ENCODE data around the gene ELOVL1.
"Not testable (repeated sequence)": the region's sequence is repeated elsewhere in the genome, so short reads cannot be mapped to it uniquely, and the experiment has no call there.

The ELOVL1 gene

GRCh38 chr1:43367904-43368645 is at the start of gene ELOVL1:
Gene ELOVL1 (minus strand): TSS chr1:43368011. CDS start chr1:43365609, 2,402 bp downstream.
- peak; percentile 91 for DNase-seq

DNA sequence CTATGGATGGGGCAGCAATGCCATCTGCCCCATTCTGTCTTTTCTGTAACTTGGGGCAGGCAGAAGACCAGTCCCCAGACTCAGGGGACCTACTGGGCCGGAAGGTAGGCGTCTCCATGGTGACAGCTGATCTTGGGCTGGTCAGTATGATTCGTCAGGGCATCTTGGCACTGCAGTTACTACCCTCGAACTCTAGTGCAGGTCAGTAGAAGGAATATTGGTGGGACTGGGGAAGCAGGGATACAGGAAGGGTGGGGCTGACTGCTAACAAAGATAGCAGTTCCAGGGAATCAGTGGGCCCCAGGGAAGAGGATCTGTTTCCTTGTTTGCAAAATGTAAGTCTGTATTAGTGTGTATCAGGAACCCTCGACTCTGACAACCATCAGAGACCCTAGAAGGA is 48.1 kb upstream of the ELOVL1 start:
- DNase-seq, result no peak

GRCh38 chr1:43414634-43415223 is 46.9 kb upstream of the ELOVL1 start:
- DNase-seq, result peak; percentile 64

DNA sequence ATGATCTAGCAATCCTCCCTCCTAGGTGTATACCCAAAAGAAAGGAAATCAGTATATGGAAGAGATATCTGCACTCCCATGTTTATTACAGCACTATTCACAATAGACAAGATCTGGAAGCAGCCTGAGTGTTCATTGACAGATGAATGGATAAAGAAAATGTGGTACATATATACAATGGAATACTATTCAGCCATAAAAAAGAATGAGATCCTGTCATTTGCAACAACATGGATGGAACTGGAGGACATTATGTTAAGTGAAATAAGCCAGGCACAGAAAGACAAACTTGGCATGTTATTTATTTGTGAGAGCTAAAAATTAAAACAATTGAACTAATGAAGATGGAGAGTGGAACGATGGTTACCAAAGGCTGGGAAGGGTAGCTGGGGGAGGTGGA is 45.6 kb upstream of the ELOVL1 start:
- DNase-seq, result not testable (repeated sequence)

DNA sequence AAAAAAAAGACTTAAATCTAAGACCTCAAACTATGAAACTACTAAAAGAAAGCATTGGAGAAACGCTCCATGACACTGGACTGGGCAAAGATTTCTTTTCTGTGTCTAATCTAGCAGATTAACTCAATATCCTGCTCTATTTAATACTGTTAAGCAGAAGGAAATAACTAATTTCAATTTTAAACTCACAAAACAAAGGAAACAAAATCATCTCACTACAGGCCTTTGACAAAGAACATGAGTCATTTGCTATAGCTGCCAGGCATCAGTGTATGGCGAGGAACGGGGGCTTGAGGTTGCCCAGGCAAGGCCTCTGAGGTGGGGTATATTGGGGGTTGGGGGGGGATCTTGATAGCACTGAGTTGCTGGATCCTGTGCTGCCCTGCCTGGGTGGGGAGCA is 42.8 kb upstream of the ELOVL1 start:
- no peak for DNase-seq

GRCh38 chr1:43405876-43406234 is 38.0 kb upstream of the ELOVL1 start:
- no peak for DNase-seq

- no peak for DNase-seq
Measured at GRCh38 chr1:43405219-43405875, 37.5 kb upstream of the ELOVL1 start.

- DNase-seq, result no peak
Measured at GRCh38 chr1:43404353-43404752, 36.5 kb upstream of the ELOVL1 start.

DNA sequence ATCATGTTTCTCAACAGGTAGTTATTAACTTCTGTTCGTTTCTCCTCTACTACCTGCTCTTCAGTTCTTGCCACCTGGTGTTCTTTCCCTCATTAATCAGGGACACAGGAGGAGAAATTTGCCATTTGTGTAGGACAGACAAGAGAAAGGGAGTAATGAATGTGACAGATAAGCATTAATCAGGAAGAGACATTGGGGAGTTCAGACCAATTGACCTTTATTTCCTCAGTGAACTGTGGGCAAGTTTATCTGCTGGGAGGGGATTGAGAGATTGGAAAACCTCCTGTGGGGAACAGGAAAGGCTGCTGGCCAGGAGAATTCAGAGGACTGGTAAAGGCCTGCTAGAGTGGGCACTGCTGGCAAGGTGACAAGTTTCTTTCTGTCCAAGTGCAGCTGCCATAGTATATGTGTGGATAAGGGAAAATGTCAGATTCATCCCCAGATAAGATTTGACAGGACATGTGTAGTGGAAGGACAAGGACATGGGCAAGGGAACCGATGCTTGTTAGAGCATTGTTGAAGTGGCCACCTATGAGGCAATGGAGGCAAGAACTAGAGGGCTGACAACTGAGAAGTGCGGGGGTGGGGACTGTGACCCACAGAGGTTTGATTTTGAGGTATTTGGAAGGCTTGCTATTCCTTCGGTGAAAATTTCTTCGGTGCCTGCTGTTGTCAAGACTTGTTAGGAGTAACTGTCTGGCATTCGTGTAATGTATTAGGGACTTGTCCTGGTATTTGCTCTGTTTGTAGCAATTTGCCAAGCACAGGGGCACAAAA is 34.5 kb upstream of the ELOVL1 start:
- no peak for DNase-seq

GRCh38 chr1:43400441-43400840 is 32.6 kb upstream of the ELOVL1 start:
- not testable (repeated sequence) for DNase-seq

GRCh38 chr1:43398227-43398626 is 30.4 kb upstream of the ELOVL1 start:
- DNase-seq, result no peak

DNA sequence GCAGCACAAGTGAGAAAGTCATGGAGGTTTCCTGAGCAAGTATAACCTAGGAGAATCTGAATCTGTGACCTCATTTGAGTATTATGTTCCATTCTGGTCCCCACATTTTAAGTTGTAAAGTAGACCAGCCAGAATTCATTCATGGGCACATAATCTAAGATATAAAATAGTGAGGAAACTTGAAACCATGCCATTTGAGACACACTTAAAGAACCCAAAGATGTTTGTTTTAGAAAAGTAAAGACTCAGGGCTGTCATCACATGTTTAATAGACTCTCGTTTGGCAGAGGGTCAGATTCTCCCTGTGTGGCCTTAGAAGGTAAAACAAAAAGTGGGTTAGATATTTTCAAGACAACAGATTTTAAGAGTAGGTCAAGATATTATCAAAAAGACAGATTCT is 28.2 kb upstream of the ELOVL1 start:
- no peak for DNase-seq

GRCh38 chr1:43395523-43395922 is 27.7 kb upstream of the ELOVL1 start:
- DNase-seq, result no peak

DNA sequence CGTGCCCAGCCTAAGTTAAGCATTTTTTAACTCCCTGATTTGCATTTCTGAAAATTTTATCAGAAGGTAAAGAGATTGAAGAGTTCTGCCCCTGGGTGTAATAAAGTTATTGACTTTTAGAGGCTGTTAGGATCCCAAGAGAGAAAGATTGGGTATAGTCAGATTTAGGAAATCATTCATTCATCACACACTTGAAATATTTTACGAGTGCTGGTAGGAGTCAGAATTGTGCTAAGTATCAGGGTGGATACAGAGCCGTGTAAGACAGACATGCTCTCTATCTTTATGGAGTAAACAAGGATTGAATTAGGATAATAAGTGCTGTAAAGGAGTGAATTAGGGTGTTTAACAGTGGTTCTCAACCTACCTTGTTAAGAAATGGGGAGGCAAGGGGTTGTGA is 24.9 kb upstream of the ELOVL1 start:
- DNase-seq, result no peak

DNA sequence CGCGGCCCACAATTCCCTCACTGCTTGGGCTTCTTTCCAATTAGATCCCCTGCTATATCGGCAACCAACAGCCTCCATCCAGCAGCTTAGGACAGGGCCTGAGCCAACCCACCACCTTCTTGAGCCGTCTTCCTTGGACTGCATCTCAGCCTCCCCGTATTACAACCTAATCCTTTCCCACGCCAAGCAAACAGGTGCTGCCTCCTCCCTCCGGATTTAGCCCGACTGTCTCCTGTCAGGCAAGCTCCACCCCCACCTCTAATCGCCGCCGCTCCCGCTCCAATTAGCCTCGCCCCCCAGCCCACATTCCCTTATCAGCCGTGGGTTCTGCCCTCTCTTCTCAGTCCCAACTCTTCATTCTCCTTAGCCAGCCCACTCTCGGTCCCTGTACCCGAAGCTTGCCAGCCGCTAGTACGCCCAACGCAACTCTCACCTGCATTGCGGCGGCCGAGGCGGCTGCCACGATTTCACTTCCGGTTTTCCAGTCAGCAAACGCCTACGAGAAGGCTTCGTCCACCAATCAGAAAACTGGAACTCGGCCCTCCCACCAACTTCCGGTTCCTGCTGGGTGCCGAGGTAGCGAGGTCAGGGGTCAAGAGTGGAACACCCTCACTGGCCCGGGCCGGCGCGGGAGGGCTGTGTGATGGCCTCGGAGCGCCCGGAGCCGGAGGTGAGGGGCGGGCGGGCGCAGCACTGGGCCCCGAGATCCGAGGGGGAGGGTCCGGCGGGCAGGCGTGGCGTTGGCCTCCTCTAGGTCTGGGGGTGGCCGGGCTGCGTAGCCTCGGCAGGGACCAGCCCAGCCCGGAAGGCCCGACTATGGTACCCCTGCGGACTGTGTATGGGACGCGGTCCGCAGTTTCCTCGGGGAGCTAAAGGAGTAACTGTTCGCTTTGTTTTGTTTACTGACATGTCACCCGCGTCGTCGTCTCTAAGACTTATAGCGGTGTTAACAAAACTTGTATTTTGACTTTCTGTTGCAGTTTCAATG is 21.8 kb upstream of the ELOVL1 start, which contains the start of the genes MED8 and SZT2:
Gene MED8 (minus strand): TSS at position 475 of the 988 bp plus-strand sequence. CDS start 36 bp downstream, at position 439.
Gene SZT2 (plus strand): TSS at position 574 of the 988 bp plus-strand sequence. CDS start 70 bp downstream, at position 644.
- DNase-seq, result peak; percentile 96

- no peak for DNase-seq
Measured at GRCh38 chr1:43388613-43389012, 20.8 kb upstream of the ELOVL1 start.

DNA sequence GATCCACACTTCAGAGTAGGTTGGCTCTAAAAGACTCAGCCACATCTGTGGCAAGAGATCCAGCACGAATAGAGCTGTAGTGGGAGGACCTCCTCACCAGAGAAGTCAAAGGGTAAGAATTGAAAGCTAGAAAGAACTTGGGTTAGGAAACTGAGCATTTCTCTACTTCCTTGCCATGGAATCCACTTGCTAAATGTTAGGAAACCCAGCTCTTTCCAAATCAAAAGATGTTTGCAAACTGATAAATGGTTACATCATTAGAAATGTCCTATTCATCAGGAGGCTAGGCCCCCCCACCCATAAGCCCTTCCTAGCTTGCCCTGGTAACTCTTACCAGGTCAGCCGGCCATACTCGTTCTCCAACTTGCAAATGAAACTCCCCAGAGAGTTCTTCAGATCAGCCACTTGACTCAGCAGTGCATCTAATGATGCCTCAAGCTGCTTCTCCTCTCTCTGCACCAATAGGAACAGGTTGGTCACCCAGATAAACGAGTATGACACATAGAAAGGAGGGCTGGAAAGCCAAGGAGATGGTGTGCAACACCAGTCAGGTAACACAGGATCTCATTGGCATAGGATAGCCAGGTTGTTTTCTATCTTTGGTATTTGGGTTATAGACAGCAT is 20.3 kb upstream of the ELOVL1 start:
- no peak for DNase-seq

DNA sequence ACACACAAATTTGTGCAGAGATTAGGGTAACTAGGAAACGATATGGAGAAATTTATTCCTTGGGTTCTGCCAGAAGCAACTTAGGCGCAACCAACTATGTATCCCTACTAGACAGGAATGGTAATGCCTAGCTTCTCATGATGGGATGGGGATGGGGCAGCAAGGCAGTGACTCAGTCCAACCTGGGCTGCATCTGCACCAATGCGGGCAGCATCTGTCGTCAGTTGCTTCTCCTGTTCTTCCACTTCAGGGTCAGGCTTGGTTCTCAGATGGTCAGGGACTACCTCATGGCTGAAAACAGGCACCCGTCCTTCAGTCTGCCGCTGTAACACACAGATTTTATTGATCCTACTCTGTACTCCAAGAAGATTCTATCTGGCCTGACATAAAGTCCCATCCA is 18.9 kb upstream of the ELOVL1 start:
- no peak for DNase-seq

- no peak for DNase-seq
Measured at GRCh38 chr1:43383449-43383848, 15.6 kb upstream of the ELOVL1 start.

DNA sequence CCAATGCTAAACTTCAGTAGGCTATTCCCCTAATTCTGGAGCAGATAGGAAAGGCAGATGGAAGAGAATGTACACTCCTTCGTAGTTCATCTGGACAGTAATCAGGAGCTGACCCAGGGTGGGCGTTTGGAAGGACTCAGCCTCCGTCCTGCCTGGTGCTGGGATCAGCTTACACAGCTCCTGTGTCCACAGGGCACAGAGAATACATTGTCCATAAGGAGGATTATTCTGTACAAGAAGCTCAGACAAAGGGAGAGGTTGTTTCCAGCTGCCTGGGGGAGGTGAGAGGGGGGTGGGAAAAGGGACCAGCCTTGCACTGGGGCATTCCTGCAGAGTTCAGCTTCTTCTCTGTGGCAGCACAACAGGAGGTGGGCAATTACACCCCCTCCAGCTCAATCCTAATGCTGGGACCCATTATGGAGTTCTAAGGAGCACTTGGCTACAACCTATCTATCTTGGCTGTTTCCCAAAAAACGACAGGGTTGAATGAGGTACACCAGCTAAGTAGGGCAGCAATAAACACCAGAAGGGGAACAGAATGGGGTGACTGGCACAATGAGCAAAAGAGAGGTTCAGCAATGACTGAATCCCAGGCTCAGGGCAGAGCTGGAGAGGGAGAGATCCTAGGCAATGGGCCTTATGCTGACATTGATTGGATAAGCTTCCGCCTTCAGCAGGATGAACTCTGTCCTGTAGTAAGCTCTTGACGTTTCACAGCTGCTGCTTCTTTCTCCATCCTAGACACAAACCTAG is 14.4 kb upstream of the ELOVL1 start:
- no peak for DNase-seq

DNA sequence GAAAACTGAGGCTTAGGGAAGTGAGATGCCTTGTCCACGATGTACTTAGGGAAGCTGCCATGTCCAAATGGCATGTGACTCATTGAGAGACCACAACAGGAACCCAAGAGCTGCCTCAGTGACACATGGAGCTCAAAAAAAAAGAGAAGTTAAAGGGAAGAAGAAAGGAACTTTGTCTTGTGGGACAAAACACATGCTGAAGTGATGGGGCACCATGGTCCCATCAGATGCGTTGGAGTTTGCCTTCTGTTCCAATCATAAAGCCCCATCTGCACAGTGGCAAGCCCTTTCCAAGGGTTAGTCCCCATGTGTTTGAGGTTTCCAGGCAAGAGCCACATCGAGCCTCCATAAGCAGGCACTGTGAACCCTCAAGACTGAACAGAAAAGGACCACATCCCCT is 13.8 kb upstream of the ELOVL1 start:
- no peak for DNase-seq

Data from retina (tissue), 1 donor.